Measurements from ENCODE around the gene SERGEF.

Gene SERGEF

GRCh38 chr11:17838102-17838501 is 174.7 kb downstream of the SERGEF start:
- Histone ChIP-seq H3K4me3 (ENCODE audit: severe bottlenecking) (no peak overlapping the region), H3K4me1 (ENCODE audit: insufficient read depth, poor library complexity, severe bottlenecking) (no peaks in the 10 kb centered on the region), H3K27me3 (ENCODE audit: insufficient read depth, poor library complexity, severe bottlenecking) (no peaks in the 10 kb centered on the region), H3K27ac (ENCODE audit: poor library complexity, severe bottlenecking) (no peak overlapping the region), H3K9me3 (ENCODE audit: severe bottlenecking) (no peaks in the 10 kb centered on the region), H3K36me3 (ENCODE audit: low read depth) (no peaks in the 10 kb centered on the region)
- no peak for ATAC-seq (ENCODE audit: low read depth)
- TF ChIP-seq, protein P1, sequence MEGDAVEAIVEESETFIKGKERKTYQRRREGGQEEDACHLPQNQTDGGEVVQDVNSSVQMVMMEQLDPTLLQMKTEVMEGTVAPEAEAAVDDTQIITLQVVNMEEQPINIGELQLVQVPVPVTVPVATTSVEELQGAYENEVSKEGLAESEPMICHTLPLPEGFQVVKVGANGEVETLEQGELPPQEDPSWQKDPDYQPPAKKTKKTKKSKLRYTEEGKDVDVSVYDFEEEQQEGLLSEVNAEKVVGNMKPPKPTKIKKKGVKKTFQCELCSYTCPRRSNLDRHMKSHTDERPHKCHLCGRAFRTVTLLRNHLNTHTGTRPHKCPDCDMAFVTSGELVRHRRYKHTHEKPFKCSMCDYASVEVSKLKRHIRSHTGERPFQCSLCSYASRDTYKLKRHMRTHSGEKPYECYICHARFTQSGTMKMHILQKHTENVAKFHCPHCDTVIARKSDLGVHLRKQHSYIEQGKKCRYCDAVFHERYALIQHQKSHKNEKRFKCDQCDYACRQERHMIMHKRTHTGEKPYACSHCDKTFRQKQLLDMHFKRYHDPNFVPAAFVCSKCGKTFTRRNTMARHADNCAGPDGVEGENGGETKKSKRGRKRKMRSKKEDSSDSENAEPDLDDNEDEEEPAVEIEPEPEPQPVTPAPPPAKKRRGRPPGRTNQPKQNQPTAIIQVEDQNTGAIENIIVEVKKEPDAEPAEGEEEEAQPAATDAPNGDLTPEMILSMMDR (IDR thresholded peaks at IDR 0.05; ENCODE audit: poor library complexity, severe bottlenecking): no peak
- no peak for DNase-seq (ENCODE audit: low spot score)

DNA sequence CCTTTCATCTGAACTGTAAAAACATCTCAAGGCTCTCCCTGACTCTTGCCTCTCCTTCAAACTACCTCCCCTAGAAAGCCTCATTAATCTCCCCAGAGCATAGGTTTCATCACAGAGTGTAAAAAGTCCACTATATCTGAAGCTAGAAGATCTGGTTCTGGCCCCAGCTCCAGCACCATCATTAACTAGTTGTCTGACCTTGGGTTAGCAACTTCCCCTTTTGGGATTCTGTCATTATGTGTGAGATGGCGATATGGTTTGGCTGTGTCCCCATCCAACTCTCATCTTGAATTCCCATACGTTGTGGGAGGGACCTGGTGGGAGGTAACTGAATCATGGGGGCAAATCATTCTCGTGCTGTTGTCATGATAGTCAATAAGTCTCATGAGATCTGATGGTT is 181.0 kb downstream of the SERGEF start:
- Histone ChIP-seq H3K4me3 (ENCODE audit: severe bottlenecking) (no peak overlapping the region), H3K4me1 (ENCODE audit: insufficient read depth, poor library complexity, severe bottlenecking) (no peaks in the 10 kb centered on the region), H3K36me3 (ENCODE audit: low read depth) (no peaks in the 10 kb centered on the region), H3K27me3 (ENCODE audit: insufficient read depth, poor library complexity, severe bottlenecking) (no peaks in the 10 kb centered on the region), H3K9me3 (ENCODE audit: severe bottlenecking) (no peaks in the 10 kb centered on the region), H3K27ac (ENCODE audit: poor library complexity, severe bottlenecking) (no peak overlapping the region)
- no peak for DNase-seq (ENCODE audit: low spot score)
- ATAC-seq (ENCODE audit: low read depth): no peak
- TF ChIP-seq, protein P1 (IDR thresholded peaks at IDR 0.05; ENCODE audit: poor library complexity, severe bottlenecking): no peak

GRCh38 chr11:17831228-17831627 is 181.6 kb downstream of the SERGEF start:
- H3K4me1 ChIP-seq (ENCODE audit: insufficient read depth, poor library complexity, severe bottlenecking): no peaks in the 10 kb centered on the region
- ATAC-seq (ENCODE audit: low read depth) (no peak), DNase-seq (ENCODE audit: low spot score) (no peak)
- H3K9me3 ChIP-seq (ENCODE audit: severe bottlenecking): no peaks in the 10 kb centered on the region
- H3K36me3 ChIP-seq (ENCODE audit: low read depth): no peaks in the 10 kb centered on the region
- H3K4me3 ChIP-seq (ENCODE audit: severe bottlenecking): no peak overlapping the region
- TF ChIP-seq, protein P1 (IDR thresholded peaks at IDR 0.05; ENCODE audit: poor library complexity, severe bottlenecking): no peak
- no peak overlapping the region for H3K27ac ChIP-seq (ENCODE audit: poor library complexity, severe bottlenecking)
- no peaks in the 10 kb centered on the region for H3K27me3 ChIP-seq (ENCODE audit: insufficient read depth, poor library complexity, severe bottlenecking)

- no peak for DNase-seq (ENCODE audit: low spot score)
- Histone ChIP-seq H3K27ac (ENCODE audit: poor library complexity, severe bottlenecking) (no peak overlapping the region), H3K4me1 (ENCODE audit: insufficient read depth, poor library complexity, severe bottlenecking) (no peaks in the 10 kb centered on the region), H3K4me3 (ENCODE audit: severe bottlenecking) (no peak overlapping the region), H3K9me3 (ENCODE audit: severe bottlenecking) (no peaks in the 10 kb centered on the region), H3K27me3 (ENCODE audit: insufficient read depth, poor library complexity, severe bottlenecking) (no peaks in the 10 kb centered on the region), H3K36me3 (ENCODE audit: low read depth) (no peaks in the 10 kb centered on the region)
- no peak for ATAC-seq (ENCODE audit: low read depth)
- TF ChIP-seq, protein P1 (IDR thresholded peaks at IDR 0.05; ENCODE audit: poor library complexity, severe bottlenecking): no peak
Observed at GRCh38 chr11:17828311-17828751, 184.5 kb downstream of the SERGEF start.

DNA sequence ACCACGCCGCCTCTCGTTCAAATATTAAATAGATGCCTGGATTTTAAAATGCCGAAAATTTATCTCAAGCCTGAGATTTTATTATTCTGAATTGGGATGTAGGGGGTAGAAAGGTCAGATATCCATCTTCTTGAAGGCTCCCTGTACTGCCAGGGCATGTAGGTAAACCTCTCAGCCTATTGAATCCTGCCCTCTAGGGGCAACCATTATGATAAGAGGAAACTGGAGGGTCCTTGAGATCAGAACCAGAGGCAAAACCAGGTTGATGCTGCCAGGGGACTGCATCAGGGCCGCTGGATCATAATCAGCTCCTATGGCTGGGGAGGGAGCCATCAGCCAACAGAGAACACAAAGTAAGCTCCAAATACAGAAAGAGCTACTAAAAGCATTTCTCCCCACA is 185.8 kb downstream of the SERGEF start:
- peak; percentile 44; the same call in 1 of the 3 replicates for ATAC-seq (ENCODE audit: low read depth)
- Histone ChIP-seq H3K36me3 (ENCODE audit: low read depth) (no peaks in the 10 kb centered on the region), H3K27me3 (ENCODE audit: insufficient read depth, poor library complexity, severe bottlenecking) (no peaks in the 10 kb centered on the region), H3K27ac (ENCODE audit: poor library complexity, severe bottlenecking) (no peak overlapping the region), H3K9me3 (ENCODE audit: severe bottlenecking) (no peaks in the 10 kb centered on the region), H3K4me1 (ENCODE audit: insufficient read depth, poor library complexity, severe bottlenecking) (no peaks in the 10 kb centered on the region), H3K4me3 (ENCODE audit: severe bottlenecking) (no peak overlapping the region)
- TF ChIP-seq, protein P1 (IDR thresholded peaks at IDR 0.05; ENCODE audit: poor library complexity, severe bottlenecking): peak; percentile 34
- DNase-seq (ENCODE audit: low spot score): no peak
